ENCODE measurements around the gene MEOX1. TPM values are rescaled to one million over a fixed set of nuclear protein-coding genes. Genes with fewer than 3 reads are reported as not detected.

The MEOX1 gene
- total RNA-seq, 1 experiment from 2014 or later = 0.72 TPM

DNA sequence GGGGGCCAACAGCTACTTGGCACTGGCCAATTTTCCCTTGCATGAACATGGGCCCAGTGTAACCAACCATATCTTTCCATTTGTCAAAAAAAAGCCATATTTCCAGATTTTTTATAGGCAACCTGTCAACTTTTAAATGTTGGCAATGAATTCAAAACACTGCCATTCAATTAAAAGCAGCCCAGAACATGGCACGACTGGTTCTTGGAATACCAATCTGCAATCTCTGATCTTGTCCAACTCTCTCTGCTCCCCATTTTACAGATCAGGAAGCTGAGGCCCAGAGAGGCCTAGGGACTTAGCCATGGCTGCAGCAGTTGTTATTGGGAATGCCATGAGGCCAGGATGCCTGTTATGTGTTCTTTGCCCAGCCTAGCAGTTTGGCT, 8.9 kb upstream of the MEOX1 start:
- no peak for TF ChIP-seq EZH2 (IDR thresholded peaks at IDR 0.05; ENCODE audit: low read depth)
- TF ChIP-seq, protein P1, sequence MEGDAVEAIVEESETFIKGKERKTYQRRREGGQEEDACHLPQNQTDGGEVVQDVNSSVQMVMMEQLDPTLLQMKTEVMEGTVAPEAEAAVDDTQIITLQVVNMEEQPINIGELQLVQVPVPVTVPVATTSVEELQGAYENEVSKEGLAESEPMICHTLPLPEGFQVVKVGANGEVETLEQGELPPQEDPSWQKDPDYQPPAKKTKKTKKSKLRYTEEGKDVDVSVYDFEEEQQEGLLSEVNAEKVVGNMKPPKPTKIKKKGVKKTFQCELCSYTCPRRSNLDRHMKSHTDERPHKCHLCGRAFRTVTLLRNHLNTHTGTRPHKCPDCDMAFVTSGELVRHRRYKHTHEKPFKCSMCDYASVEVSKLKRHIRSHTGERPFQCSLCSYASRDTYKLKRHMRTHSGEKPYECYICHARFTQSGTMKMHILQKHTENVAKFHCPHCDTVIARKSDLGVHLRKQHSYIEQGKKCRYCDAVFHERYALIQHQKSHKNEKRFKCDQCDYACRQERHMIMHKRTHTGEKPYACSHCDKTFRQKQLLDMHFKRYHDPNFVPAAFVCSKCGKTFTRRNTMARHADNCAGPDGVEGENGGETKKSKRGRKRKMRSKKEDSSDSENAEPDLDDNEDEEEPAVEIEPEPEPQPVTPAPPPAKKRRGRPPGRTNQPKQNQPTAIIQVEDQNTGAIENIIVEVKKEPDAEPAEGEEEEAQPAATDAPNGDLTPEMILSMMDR (conservative IDR thresholded peaks at IDR 0.05) = no peak
- Histone ChIP-seq H3F3A (ENCODE audit: insufficient read depth, low read depth) (peaks cover 43% of the 10 kb centered on the region), H3K4me1 (replicated peaks; ENCODE audit: insufficient read depth) (peaks cover 52% of the 10 kb centered on the region), H3K36me3 (ENCODE audit: low read depth) (no peaks in the 10 kb centered on the region), H4K20me1 (ENCODE audit: insufficient read depth) (no peaks in the 10 kb centered on the region), H2AFZ (no peak overlapping the region), H3K79me2 (ENCODE audit: low read depth) (no peaks in the 10 kb centered on the region), H3K9me2 (ENCODE audit: insufficient read depth) (no peaks in the 10 kb centered on the region), H3K9me3 (ENCODE audit: insufficient read depth, low read depth) (no peaks in the 10 kb centered on the region), H3K27ac (peak overlapping the region; percentile 56; the same call in 1 of the 2 replicates), H3K4me3 (no peak overlapping the region), H3K4me2 (peak overlapping the region; percentile 67), H3K27me3 (ENCODE audit: insufficient read depth, low read depth) (no peaks in the 10 kb centered on the region)
- intact Hi-C loops (cut with micrococcal nuclease; ENCODE audit: unreplicated experiment) = loop anchor here (5.0 kb wide), 1 partner anchor 73 kb away; no protein-coding TSS in a partner anchor
- CTCF ChIA-PET = interaction anchor here (0.6 to 2.4 kb wide), 3 partner anchors 93 to 140 kb away, joined by 3 to 9 read pairs (median 3); no protein-coding TSS in a partner anchor
- POLR2A ChIA-PET (ENCODE audit: unreplicated experiment) = interaction anchor here (0.5 to 0.6 kb wide), 2 partner anchors 91 to 303 kb away, joined by 5 to 6 read pairs; no protein-coding TSS in a partner anchor
- DNase-seq = no peak
- no TSS peak for BruUV-seq (replicated peaks)

- TF ChIP-seq EZH2 (IDR thresholded peaks at IDR 0.05; ENCODE audit: low read depth) = no peak
- TF ChIP-seq, protein P1 (conservative IDR thresholded peaks at IDR 0.05) = no peak
- Histone ChIP-seq H3K27me3 (ENCODE audit: insufficient read depth, low read depth) (no peaks in the 10 kb centered on the region), H3K36me3 (ENCODE audit: low read depth) (no peaks in the 10 kb centered on the region), H3K4me1 (replicated peaks; ENCODE audit: insufficient read depth) (peaks cover 52% of the 10 kb centered on the region), H3K9me2 (ENCODE audit: insufficient read depth) (no peaks in the 10 kb centered on the region), H3K9me3 (ENCODE audit: insufficient read depth, low read depth) (no peaks in the 10 kb centered on the region), H3K79me2 (ENCODE audit: low read depth) (no peaks in the 10 kb centered on the region), H3K4me3 (no peak overlapping the region), H3K4me2 (peak overlapping the region; percentile 67), H3K27ac (peak overlapping the region; percentile 56), H4K20me1 (ENCODE audit: insufficient read depth) (no peaks in the 10 kb centered on the region), H3F3A (ENCODE audit: insufficient read depth, low read depth) (peaks cover 43% of the 10 kb centered on the region), H2AFZ (peak overlapping the region; percentile 55; the same call in 1 of the 2 replicates)
- BruUV-seq (replicated peaks) = no TSS peak
- ChIA-PET POLR2A (ENCODE audit: unreplicated experiment) (interaction anchor here (0.5 to 0.6 kb wide), 4 partner anchors 91 to 340 kb away, joined by 3 to 6 read pairs (median 6); no protein-coding TSS in a partner anchor), CTCF (interaction anchor here (0.6 to 2.4 kb wide), 4 partner anchors 92 to 145 kb away, joined by 3 to 9 read pairs (median 3); no protein-coding TSS in a partner anchor)
- intact Hi-C loops (cut with micrococcal nuclease; ENCODE audit: unreplicated experiment) = loop anchor here (5.0 kb wide), 1 partner anchor 73 kb away; no protein-coding TSS in a partner anchor
- DNase-seq = peak; percentile 78
Measured at GRCh38 chr17:43669971-43670644, 8.4 kb upstream of the MEOX1 start.

DNA sequence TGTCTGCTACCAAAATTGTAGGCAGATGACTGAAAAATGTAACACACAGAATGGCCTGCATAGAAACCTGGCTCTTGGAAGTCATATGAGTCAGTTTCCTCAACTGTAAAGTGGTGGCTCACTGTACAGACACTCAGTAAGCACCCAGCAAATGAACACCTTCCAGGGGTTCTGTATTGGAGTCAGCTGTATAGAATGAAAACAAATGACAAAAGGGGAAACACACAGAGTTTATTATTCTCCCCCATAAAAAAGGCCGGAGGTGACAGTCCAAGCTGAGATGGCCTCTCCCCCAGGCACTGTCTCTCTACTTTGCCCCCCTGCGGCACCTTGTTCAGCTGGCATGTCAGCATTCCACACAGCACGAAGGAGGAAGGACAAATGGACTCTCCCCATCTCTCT, 6.2 kb upstream of the MEOX1 start:
- TF ChIP-seq EZH2 (IDR thresholded peaks at IDR 0.05; ENCODE audit: low read depth) = no peak
- TF ChIP-seq, protein P1 (conservative IDR thresholded peaks at IDR 0.05) = no peak
- Histone ChIP-seq H3K27me3 (ENCODE audit: insufficient read depth, low read depth) (no peaks in the 10 kb centered on the region), H3K27ac (peak overlapping the region; percentile 66), H3K79me2 (ENCODE audit: low read depth) (no peaks in the 10 kb centered on the region), H3K36me3 (ENCODE audit: low read depth) (no peaks in the 10 kb centered on the region), H4K20me1 (ENCODE audit: insufficient read depth) (no peaks in the 10 kb centered on the region), H3K9me2 (ENCODE audit: insufficient read depth) (no peaks in the 10 kb centered on the region), H3K4me1 (replicated peaks; ENCODE audit: insufficient read depth) (peaks cover 49% of the 10 kb centered on the region), H3K4me2 (peak overlapping the region; percentile 67), H3F3A (ENCODE audit: insufficient read depth, low read depth) (peaks cover 43% of the 10 kb centered on the region), H3K9me3 (ENCODE audit: insufficient read depth, low read depth) (no peaks in the 10 kb centered on the region), H3K4me3 (peak overlapping the region; percentile 19; the same call in 1 of the 2 replicates), H2AFZ (no peak overlapping the region)
- DNase-seq = peak; percentile 72 to 76
- no TSS peak for BruUV-seq (replicated peaks)
- intact Hi-C loops (cut with micrococcal nuclease; ENCODE audit: unreplicated experiment) = no loop called here
- POLR2A ChIA-PET (ENCODE audit: unreplicated experiment) = no interaction called here
- CTCF ChIA-PET = interaction anchor here (0.7 kb wide), 1 partner anchor 155 kb away, joined by 18 read pairs; no protein-coding TSS in a partner anchor
